Measurements from ENCODE around the gene DES.

Gene DES

GRCh38 chr2:219472629-219473187 lies 54.5 kb downstream of the DES start:
- TF ChIP-seq REST (IDR thresholded peaks at IDR 0.05; ENCODE audit: low read depth) (no peak), TCF12 (IDR thresholded peaks at IDR 0.05; ENCODE audit: low read depth) (no peak), CEBPB (IDR thresholded peaks at IDR 0.05) (no peak)

GRCh38 chr2:219473511-219473910 lies 55.3 kb downstream of the DES start:
- TF ChIP-seq USF1 (IDR thresholded peaks at IDR 0.05): no peak
- TF ChIP-seq ZBTB7A (IDR thresholded peaks at IDR 0.05; ENCODE audit: low read depth): no peak
- TF ChIP-seq YY1 (IDR thresholded peaks at IDR 0.05; ENCODE audit: low read depth): no peak
- TF ChIP-seq EP300 (IDR thresholded peaks at IDR 0.05; ENCODE audit: borderline replicate concordance): no peak
- no peak for TF ChIP-seq TEAD4 (IDR thresholded peaks at IDR 0.05)
- TF ChIP-seq CEBPB (IDR thresholded peaks at IDR 0.05): no peak
- TF ChIP-seq MAX (IDR thresholded peaks at IDR 0.05): no peak
- TF ChIP-seq TCF12 (IDR thresholded peaks at IDR 0.05; ENCODE audit: low read depth): no peak
- TF ChIP-seq CREB1 (IDR thresholded peaks at IDR 0.05; ENCODE audit: low read depth): no peak
- no peak for TF ChIP-seq RAD21 (IDR thresholded peaks at IDR 0.05; ENCODE audit: low read depth)
- no peak for TF ChIP-seq REST (IDR thresholded peaks at IDR 0.05; ENCODE audit: low read depth)
- no peak for TF ChIP-seq FOXM1 (IDR thresholded peaks at IDR 0.05; ENCODE audit: borderline replicate concordance, low read depth)
- TF ChIP-seq TAF1 (IDR thresholded peaks at IDR 0.05; ENCODE audit: low read depth): no peak
- TF ChIP-seq NFIC (IDR thresholded peaks at IDR 0.05): no peak
- no peak for TF ChIP-seq EGR1 (IDR thresholded peaks at IDR 0.05)

GRCh38 chr2:219474285-219475060 lies 56.3 kb downstream of the DES start:
- TF ChIP-seq USF1 (IDR thresholded peaks at IDR 0.05): no peak
- no peak for TF ChIP-seq TEAD4 (IDR thresholded peaks at IDR 0.05)
- no peak for TF ChIP-seq EP300 (IDR thresholded peaks at IDR 0.05; ENCODE audit: borderline replicate concordance)
- no peak for TF ChIP-seq RAD21 (IDR thresholded peaks at IDR 0.05; ENCODE audit: low read depth)
- no peak for TF ChIP-seq FOXM1 (IDR thresholded peaks at IDR 0.05; ENCODE audit: borderline replicate concordance, low read depth)
- no peak for TF ChIP-seq NFIC (IDR thresholded peaks at IDR 0.05)
- TF ChIP-seq CEBPB (IDR thresholded peaks at IDR 0.05): no peak
- TF ChIP-seq REST (IDR thresholded peaks at IDR 0.05; ENCODE audit: low read depth): no peak
- no peak for TF ChIP-seq EGR1 (IDR thresholded peaks at IDR 0.05)
- no peak for TF ChIP-seq ZBTB7A (IDR thresholded peaks at IDR 0.05; ENCODE audit: low read depth)
- TF ChIP-seq CREB1 (IDR thresholded peaks at IDR 0.05; ENCODE audit: low read depth): no peak
- TF ChIP-seq TCF12 (IDR thresholded peaks at IDR 0.05; ENCODE audit: low read depth): no peak
- no peak for TF ChIP-seq TAF1 (IDR thresholded peaks at IDR 0.05; ENCODE audit: low read depth)
- TF ChIP-seq YY1 (IDR thresholded peaks at IDR 0.05; ENCODE audit: low read depth): no peak
- TF ChIP-seq MAX (IDR thresholded peaks at IDR 0.05): no peak

- TF ChIP-seq RAD21 (IDR thresholded peaks at IDR 0.05; ENCODE audit: low read depth) (no peak), TAF1 (IDR thresholded peaks at IDR 0.05; ENCODE audit: low read depth) (no peak), MAX (IDR thresholded peaks at IDR 0.05) (no peak), CREB1 (IDR thresholded peaks at IDR 0.05; ENCODE audit: low read depth) (no peak), EGR1 (IDR thresholded peaks at IDR 0.05) (no peak), REST (IDR thresholded peaks at IDR 0.05; ENCODE audit: low read depth) (no peak), CEBPB (IDR thresholded peaks at IDR 0.05) (no peak), TEAD4 (IDR thresholded peaks at IDR 0.05) (no peak), FOXM1 (IDR thresholded peaks at IDR 0.05; ENCODE audit: borderline replicate concordance, low read depth) (no peak), ZBTB7A (IDR thresholded peaks at IDR 0.05; ENCODE audit: low read depth) (no peak), NFIC (IDR thresholded peaks at IDR 0.05) (no peak), TCF12 (IDR thresholded peaks at IDR 0.05; ENCODE audit: low read depth) (no peak), YY1 (IDR thresholded peaks at IDR 0.05; ENCODE audit: low read depth) (no peak)
Measured at GRCh38 chr2:219475278-219475677, 57.1 kb downstream of the DES start.
